HG03439 (cell line): ENCODE measurements around the gene HIP1.
"Not testable (repeated sequence)": the region's sequence is repeated elsewhere in the genome, so short reads cannot be mapped to it uniquely, and the experiment has no call there.

ENCODE experiments used
- ATAC-seq: cut with Tn5 transposase; IDR thresholded peaks from one replicate; pipeline ENCODE4 v1.9.1; 2021; ENCODE audit warnings: mild to moderate bottlenecking, moderate library complexity; ENCODE audit not compliant: unreplicated experiment

The HIP1 gene

DNA sequence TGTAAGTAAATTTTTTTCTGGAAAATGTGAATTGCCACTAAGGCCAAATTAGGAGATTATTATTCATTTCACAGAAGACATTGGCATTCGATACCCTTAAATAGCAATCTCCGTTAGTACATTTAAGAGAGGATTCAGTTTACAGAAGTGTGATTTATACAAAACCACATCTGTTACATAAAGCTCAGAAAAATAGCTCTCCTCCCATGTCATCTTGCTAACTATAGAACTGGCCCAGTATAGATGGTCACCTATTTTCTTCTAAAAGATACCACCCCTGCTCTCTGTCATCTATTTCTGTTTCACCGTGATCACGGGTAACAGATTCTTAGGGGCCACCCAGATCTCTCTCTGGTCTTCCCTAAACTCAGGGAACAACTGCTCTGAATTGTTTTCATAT lies 119.1 kb downstream of the HIP1 start:
- no peak for ATAC-seq

GRCh38 chr7:75617634-75618234 lies 121.0 kb downstream of the HIP1 start:
- ATAC-seq, result no peak

DNA sequence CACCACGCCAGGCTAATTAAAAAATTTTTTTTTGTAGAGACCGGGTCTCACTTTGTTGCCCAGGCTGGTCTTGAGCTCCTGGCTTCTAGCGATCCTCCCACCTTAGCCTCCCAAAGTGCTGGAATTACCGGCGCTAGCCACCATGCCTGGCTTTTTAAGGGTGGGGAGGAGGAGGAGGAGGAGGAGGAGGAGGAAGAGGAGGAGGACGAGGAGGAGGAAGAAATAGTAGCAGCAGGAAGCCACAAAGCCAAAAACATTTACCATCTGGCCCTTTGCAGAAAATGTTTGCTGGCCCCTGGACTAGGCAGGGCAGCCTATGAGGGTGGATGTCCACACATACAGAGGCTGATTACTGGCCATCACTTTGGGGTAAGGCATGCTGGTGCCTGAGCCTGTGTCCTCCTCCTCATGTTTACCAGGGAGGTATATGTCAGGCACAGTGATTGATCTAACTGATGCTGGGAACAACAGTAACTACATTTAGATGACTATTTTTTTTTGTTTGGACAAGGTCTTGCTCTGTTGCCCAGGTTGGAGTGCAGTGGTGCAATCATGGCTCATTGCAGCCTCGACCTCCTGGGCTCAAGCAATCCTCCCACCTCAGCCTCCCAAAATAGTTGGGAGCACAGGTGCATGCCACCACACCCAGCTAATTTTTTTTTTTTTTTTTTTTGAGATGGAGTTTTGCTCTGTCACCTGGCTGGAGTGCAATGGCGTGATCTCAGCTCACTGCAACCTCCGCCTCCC lies 122.1 kb downstream of the HIP1 start:
- no peak for ATAC-seq

GRCh38 chr7:75614401-75614800 lies 124.3 kb downstream of the HIP1 start:
- ATAC-seq, result no peak

DNA sequence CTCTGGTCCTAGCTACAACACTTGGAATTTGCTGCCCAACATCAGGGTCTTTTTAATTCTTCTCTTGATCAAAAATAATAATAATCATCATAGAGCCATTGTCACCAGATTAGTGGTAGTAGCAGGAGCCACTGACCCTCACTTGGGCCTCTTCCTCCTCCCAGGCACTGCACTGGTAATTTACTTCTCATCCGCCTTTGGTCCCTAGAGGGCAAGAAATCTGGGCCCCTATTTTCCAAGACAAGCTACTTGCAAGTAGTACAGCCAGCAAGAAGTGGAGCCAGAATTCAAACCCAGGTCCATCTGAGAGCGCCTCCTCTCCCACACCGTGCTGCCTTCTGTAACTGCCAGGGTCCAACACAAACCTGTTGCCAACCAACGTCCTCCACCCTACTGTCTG lies 125.4 kb downstream of the HIP1 start:
- no peak for ATAC-seq

GRCh38 chr7:75611557-75612178 lies 127.1 kb downstream of the HIP1 start:
- ATAC-seq, result no peak

- ATAC-seq, result not testable (repeated sequence)
Measured at GRCh38 chr7:75609416-75609815, 129.3 kb downstream of the HIP1 start.

- ATAC-seq, result no peak
Measured at GRCh38 chr7:75608451-75609122, 130.2 kb downstream of the HIP1 start.

DNA sequence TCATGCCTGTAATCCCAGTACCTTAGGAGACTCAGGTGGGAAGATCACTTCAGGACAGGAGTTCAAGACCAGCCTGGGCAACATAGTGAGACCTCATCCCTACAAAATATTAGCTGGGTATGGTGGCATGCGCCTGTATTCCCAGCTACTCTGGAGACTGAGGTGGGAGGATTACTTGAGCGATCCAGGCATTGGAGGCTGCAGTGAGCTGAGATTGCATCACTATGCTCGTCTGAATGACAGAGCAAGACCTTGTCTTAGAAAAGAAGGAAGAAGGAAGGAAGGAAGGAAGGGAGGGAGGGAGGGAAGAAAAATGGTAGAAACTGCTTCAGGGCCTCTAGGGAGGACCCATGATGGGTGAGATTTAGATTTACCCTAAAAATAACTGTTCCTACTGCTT lies 134.3 kb downstream of the HIP1 start:
- ATAC-seq, result no peak

DNA sequence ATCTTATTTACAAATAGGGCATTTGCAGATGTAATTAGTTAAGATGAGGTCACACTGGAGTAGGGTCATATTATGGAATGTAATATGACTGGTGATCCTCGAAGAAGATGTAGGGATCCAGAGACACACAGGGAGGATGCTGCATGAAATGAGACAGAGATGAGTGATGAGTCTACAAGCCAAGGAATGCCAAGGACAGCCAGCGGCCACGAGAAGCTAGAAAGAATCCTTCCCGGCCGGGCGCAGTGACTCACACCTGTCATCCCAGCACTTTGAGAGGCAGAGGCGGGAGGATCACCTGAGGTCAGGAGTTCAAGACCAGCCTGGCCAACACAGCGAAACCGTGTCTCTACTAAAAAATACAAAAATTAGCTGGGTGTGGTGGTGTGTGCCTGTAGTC lies 135.9 kb downstream of the HIP1 start:
- ATAC-seq, result not testable (repeated sequence)

DNA sequence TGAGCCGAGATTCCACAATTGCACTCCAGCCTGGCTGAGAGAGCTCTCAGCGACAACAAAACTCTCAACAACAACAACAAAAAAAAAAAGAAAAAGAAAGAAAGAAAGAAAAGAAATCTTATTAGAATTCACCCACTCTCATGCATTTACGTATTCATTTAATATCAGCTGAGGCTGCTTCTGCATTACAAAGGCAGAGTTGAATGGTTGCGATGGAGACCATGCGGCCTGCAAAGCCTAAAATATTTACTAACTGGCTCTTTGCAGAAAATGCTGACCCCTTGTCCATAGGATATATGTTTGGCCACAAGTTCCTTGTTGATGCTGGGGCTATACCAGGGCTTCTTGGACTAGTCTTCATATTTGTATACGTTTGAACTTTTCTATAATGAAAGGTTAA lies 137.2 kb downstream of the HIP1 start:
- no peak for ATAC-seq

GRCh38 chr7:75600748-75601147 lies 138.0 kb downstream of the HIP1 start:
- not testable (repeated sequence) for ATAC-seq

DNA sequence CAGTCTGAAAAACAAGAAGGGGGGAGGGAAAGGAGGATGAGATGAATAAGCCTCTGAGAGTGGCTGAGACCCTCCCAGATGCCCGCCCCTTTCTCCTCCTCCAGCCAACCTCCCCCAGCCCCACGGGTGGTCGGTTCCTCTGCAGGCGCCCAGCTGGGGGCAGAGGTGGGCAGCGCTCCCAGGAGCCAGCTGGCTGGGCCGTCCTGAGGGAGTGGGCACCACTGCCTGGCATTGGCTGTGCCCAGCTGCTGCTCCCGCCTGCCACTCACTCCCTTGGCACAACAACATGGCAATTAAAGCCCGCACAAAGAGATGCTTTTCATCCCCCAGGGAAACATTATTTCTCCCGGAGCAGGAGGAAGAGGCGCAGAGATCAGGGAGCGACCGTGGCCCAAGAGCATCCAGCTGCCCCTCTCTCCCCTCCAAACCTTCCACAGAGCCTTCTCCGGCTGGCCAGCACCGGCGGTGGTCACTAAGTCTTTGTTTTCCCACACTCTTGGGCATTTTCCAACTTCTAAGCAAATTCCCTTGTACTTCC lies 139.4 kb downstream of the HIP1 start:
- no peak for ATAC-seq

DNA sequence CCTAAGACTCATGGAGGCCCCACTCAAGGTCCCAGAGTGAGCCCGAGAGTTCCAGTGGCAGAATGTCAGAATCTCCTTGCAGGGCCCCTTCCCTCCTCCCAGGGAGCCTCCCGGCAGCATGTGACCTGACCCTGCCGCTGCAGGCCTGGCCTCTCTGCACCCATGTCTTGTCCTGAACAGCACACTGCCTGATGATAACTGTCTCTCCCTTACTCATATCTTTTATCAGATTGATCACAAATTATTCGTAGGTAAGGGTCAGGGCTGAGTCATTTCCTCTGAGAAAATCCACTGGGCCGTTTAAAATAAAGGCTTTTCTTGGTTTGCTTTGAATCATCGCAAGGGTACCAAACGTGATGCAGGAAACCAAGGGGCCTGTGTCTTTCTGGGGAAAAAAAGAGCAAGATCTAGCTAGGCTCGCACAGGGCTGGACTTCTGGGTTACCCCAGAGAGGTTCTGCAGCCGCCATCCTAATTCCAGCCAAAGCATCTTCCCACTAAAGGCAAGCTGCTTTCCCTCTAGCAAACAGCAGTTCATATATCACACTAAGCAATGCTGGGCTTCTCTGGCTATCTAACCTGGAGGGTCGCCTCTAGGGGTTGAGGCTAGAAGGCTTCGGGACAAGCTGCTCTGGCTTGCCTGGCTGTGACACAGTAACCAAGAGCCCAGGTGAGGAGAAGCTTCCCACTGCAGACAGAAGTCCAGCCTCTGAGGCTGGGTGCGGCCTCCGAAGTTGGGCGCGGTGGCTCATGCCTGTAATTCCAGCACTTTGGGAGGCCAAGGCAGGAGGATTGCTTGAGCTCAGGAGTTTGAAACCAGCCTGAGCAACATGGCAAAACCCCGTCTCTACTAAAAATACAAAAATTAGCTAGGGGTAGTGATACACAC lies 141.8 kb downstream of the HIP1 start:
- ATAC-seq, result no peak

GRCh38 chr7:75595766-75596165 lies 143.0 kb downstream of the HIP1 start:
- ATAC-seq, result no peak

DNA sequence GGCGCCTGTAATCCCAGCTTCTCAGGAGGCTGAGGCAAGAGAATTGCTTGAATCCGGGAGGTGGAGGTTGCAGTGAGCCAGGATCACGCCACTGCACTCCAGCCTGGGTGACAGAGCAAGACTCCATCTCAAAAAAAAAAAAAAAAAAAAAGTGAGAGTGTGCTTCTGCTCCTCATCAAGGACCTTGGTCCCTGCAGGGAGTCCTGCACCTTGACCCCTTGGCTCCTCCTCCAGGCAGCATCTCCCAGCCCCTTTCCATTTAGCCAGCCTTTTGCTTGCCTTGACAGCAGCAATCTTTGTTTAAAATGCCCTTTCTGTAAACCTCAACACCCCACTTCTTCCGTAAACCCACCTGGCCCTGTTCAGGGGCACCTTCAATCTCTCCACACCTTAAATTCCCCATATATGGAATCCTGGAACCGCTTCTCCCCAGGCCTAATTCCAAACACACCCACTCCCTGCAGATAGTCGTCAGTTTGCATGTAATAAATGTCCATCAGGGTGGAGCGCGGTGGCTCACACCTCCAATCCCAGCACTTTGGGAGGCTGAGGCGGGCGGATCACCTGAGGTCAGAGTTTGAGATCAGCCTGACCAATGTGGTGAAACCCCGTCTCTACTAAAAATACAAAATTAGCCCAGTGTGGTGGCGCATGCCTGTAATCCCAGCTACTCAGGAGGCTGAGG lies 145.1 kb downstream of the HIP1 start:
- ATAC-seq, result not testable (repeated sequence)

GRCh38 chr7:75591467-75592255 lies 147.1 kb downstream of the HIP1 start:
- no peak for ATAC-seq

- no peak for ATAC-seq
Measured at GRCh38 chr7:75590373-75591005, 148.3 kb downstream of the HIP1 start.

DNA sequence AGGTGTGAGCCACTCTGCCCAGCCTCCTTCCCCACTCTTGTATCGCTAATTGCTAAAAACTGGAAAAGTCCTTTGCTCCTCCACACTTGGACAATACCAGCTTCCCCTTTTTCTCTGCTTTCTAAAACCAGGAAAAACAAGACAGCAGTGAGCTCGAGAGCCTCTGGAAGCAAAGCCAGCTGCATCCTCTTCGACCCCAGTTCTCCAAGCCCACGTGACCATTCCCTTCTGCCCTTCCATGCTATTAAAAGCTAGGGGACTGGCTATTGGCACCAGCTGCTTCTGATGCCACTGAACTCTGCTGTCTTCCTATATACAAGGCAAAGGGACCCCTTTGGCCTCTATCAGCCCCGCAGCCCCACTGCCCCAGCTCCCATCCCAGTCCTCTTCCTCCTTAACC lies 154.4 kb downstream of the HIP1 start:
- ATAC-seq, result no peak
